SK-N-SH (cell line): ENCODE results near the gene FSTL5. TPM values are rescaled to one million over a fixed set of nuclear protein-coding genes. Genes with fewer than 3 reads are reported as not detected.

ENCODE experiments used
- CTCF ChIA-PET: fragments of 300-600, 350-600 bp; formaldehyde crosslinking; extraction: SDS; loops from one replicate; lab custom pipeline; 2021; lab: Yijun Ruan, JAX
- POLR2A ChIA-PET: fragments of 350-600 bp; sonication (Branson Sonifier 250); formaldehyde crosslinking; extraction: SDS; loops from one replicate; lab custom pipeline; 2020; ENCODE audit warnings: antibody characterized with exemption, inconsistent platforms; lab: Yijun Ruan, JAX
- DNase-seq: peaks from one replicate; pipeline ENCODE4 v3.0.0; 2012
- H2AFZ ChIP-seq: fragments of 200-600 bp; sonication (generic); 2 replicates; pipeline ENCODE4 v1.8.1; 2016; ENCODE audit warnings: antibody characterized with exemption, mild to moderate bottlenecking, low read depth
- H3F3A ChIP-seq: fragments of 200-600 bp; sonication (generic); replicated peaks from 2 replicates; pipeline ENCODE3; 2016; ENCODE audit warnings: antibody characterized with exemption, mild to moderate bottlenecking; ENCODE audit not compliant: insufficient read depth
- H3K27ac ChIP-seq, 2 experiments: fragments of 200-500 bp in 1 of 2; fragments of 200-600 bp in 1 of 2; sonication (Bioruptor generic) in 1 of 2; sonication (generic), shearing (Covaris generic) in 1 of 2; 2 replicates each; pipeline versions ENCODE4 v1.5.1 to v1.6.1; 2014 to 2016; ENCODE audit warnings: low read depth in 2 of 2, inconsistent platforms in 1 of 2, low read length in 1 of 2, mild to moderate bottlenecking in 1 of 2, mixed read lengths in 1 of 2
- H3K27me3 ChIP-seq: fragments of 200-600 bp; sonication (generic), shearing (Covaris generic); 2 replicates; pipeline ENCODE4 v1.6.1; 2016; ENCODE audit warnings: mixed run types; ENCODE audit not compliant: insufficient read depth
- H3K36me3 ChIP-seq, 2 experiments: fragments of 200-500 bp in 1 of 2; fragments of 200-600 bp in 1 of 2; sonication (Bioruptor generic) in 1 of 2; sonication (generic) in 1 of 2; replicated peaks in 1 of 2; 2 replicates each; pipeline versions ENCODE3 to v1.5.1; 2014 to 2016; ENCODE audit warnings: low read length in 1 of 2, mild to moderate bottlenecking in 1 of 2; ENCODE audit not compliant: insufficient read depth in 2 of 2, control insufficient read depth in 1 of 2
- H3K4me1 ChIP-seq, 2 experiments: fragments of 200-500 bp in 1 of 2; fragments of 200-600 bp in 1 of 2; sonication (Bioruptor generic) in 1 of 2; sonication (generic), shearing (Covaris generic) in 1 of 2; 2 replicates each; pipeline versions ENCODE4 v1.5.1 to v1.6.1; 2014 to 2016; ENCODE audit warnings: low read depth in 1 of 2, low read length in 1 of 2, mixed run types in 1 of 2; ENCODE audit not compliant: insufficient read depth in 2 of 2, control insufficient read depth in 1 of 2
- H3K4me2 ChIP-seq: fragments of 200-600 bp; sonication (generic), shearing (Covaris generic); 2 replicates; pipeline ENCODE4 v1.6.1; 2017; ENCODE audit warnings: mixed run types
- H3K4me3 ChIP-seq, 2 experiments: fragments of 200-500 bp in 1 of 2; fragments of 200-600 bp in 1 of 2; sonication (Bioruptor generic) in 1 of 2; sonication (generic), shearing (Covaris generic) in 1 of 2; 2 replicates each; pipeline versions ENCODE4 v1.5.1 to v1.8.1; 2014 to 2016; ENCODE audit warnings: low read depth in 2 of 2, inconsistent platforms in 1 of 2, low read length in 1 of 2, mild to moderate bottlenecking in 1 of 2, mixed read lengths in 1 of 2, moderate library complexity in 1 of 2
- H3K79me2 ChIP-seq: fragments of 200-600 bp; sonication (generic); 2 replicates; pipeline ENCODE4 v1.8.1; 2017; ENCODE audit warnings: mild to moderate bottlenecking; ENCODE audit not compliant: insufficient read depth
- H3K9ac ChIP-seq: fragments of 200-600 bp; sonication (generic); 2 replicates; pipeline ENCODE4 v1.6.1; 2017; ENCODE audit warnings: mixed run types
- H3K9me2 ChIP-seq: fragments of 200-600 bp; sonication (generic); 2 replicates; pipeline ENCODE4 v1.6.1; 2017; ENCODE audit warnings: mixed run types
- H3K9me3 ChIP-seq: fragments of 200-600 bp; sonication (generic); 2 replicates; pipeline ENCODE4 v1.6.1; 2017; ENCODE audit warnings: mixed run types, mild to moderate bottlenecking, moderate library complexity
- H4K20me1 ChIP-seq: fragments of 200-600 bp; sonication (generic); 2 replicates; pipeline ENCODE4 v1.6.1; 2017; ENCODE audit warnings: mild to moderate bottlenecking, mixed run types; ENCODE audit not compliant: insufficient read depth
- CHD2 ChIP-seq: fragments of 150-350 bp; IDR thresholded peaks from 2 replicates; pipeline ENCODE4 v1.6.1; 2018; ENCODE audit warnings: low read length; ENCODE audit not compliant: partially characterized antibody
- EP300 ChIP-seq, 2 experiments: IDR thresholded peaks; 2 replicates each; pipeline versions ENCODE4 v1.4.0 to v1.6.1; 2012; ENCODE audit warnings: borderline replicate concordance in 1 of 2, low read depth in 1 of 2, low read length in 1 of 2
- EZH2phosphoT487 ChIP-seq: fragments of 200-600 bp; sonication (generic); IDR thresholded peaks from 2 replicates; pipeline ENCODE4 v1.6.1; 2017; ENCODE audit warnings: low read depth, mixed run types, mild to moderate bottlenecking, antibody characterized with exemption, moderate library complexity, borderline replicate concordance
- FOXJ3 ChIP-seq: sonication (generic); formaldehyde crosslinking; IDR thresholded peaks from 2 replicates; pipeline ENCODE4 v1.5.1; 2020; ENCODE audit warnings: mild to moderate bottlenecking, missing genetic modification reagents
- FOXM1 ChIP-seq: IDR thresholded peaks from 2 replicates; pipeline ENCODE4 v1.4.0; 2012; ENCODE audit warnings: low read depth, mild to moderate bottlenecking
- GATA2 ChIP-seq: sonication (generic); formaldehyde crosslinking; IDR thresholded peaks from 2 replicates; pipeline ENCODE4 v1.5.0; 2020; ENCODE audit warnings: mild to moderate bottlenecking, missing genetic modification reagents
- MEF2A ChIP-seq: IDR thresholded peaks from 2 replicates; pipeline ENCODE4 v1.4.0; 2012; ENCODE audit warnings: low read depth, borderline replicate concordance
- MXI1 ChIP-seq: IDR thresholded peaks from 2 replicates; pipeline ENCODE4 v1.6.1; 2012; ENCODE audit warnings: mild to moderate bottlenecking, low read depth, low read length, improper control_type of control experiment
- NFIC ChIP-seq: IDR thresholded peaks from 2 replicates; pipeline ENCODE4 v1.4.0; 2012; ENCODE audit warnings: borderline replicate concordance
- NRF1 ChIP-seq: IDR thresholded peaks from 2 replicates; pipeline ENCODE4 v1.6.1; 2012; ENCODE audit warnings: low read depth, mild to moderate bottlenecking, low read length
- RAD21 ChIP-seq: IDR thresholded peaks from 2 replicates; pipeline ENCODE4 v1.6.1; 2012; ENCODE audit warnings: mild to moderate bottlenecking, low read length
- RCOR1 ChIP-seq: fragments of 150-350 bp; IDR thresholded peaks from 2 replicates; pipeline ENCODE4 v1.6.1; 2017; ENCODE audit warnings: antibody characterized with exemption, low read length
- RFX5 ChIP-seq: IDR thresholded peaks from 2 replicates; pipeline ENCODE4 v1.6.1; 2012; ENCODE audit warnings: mild to moderate bottlenecking, improper control_type of control experiment, low read length
- SIN3A ChIP-seq: IDR thresholded peaks from 2 replicates; pipeline ENCODE4 v1.6.1; 2012; ENCODE audit warnings: low read depth, mild to moderate bottlenecking, low read length, moderate library complexity, borderline replicate concordance
- SMC3 ChIP-seq: IDR thresholded peaks from 2 replicates; pipeline ENCODE4 v1.6.1; 2012; ENCODE audit warnings: low read depth, low read length, improper control_type of control experiment
- TCF12 ChIP-seq: IDR thresholded peaks from 2 replicates; pipeline ENCODE4 v1.4.0; 2012
- TEAD4 ChIP-seq: IDR thresholded peaks from 2 replicates; pipeline ENCODE4 v1.4.0; 2012; ENCODE audit warnings: mild to moderate bottlenecking, borderline replicate concordance; ENCODE audit not compliant: insufficient read depth
- WGBS: methylation state at CpG from one replicate; pipeline ENCODE4 v1.1.6; 2017; ENCODE audit warnings: low lambda C conversion rate; 5-methylcytosine and 5-hydroxymethylcytosine counted together
- polyA plus RNA-seq, 3 experiments: library from polyadenylated mRNA; depleted of rRNA; stranded (reverse); fragments of >200 nt; gene quantifications; 2 replicates each; pipeline ENCODE4 v1.2.3, GENCODE V29; 2012
- TF ChIP-seq, protein P1 (sequence below): IDR thresholded peaks from 2 replicates; pipeline ENCODE4; 2012
- TF ChIP-seq, protein P2 (sequence below): fragments of 150-350 bp; IDR thresholded peaks from 2 replicates; pipeline ENCODE4 v1.6.1; 2017; ENCODE audit warnings: antibody characterized with exemption, low read length, low read depth, borderline replicate concordance
- TF ChIP-seq, protein P3 (sequence below): IDR thresholded peaks from 2 replicates; pipeline ENCODE4 v1.6.1; 2012; ENCODE audit warnings: mild to moderate bottlenecking, low read depth, low read length, moderate library complexity

The FSTL5 gene
- polyA plus RNA-seq, 1 of the 3 experiments (the other 2 are of a cell fraction) = 0.07 TPM

DNA sequence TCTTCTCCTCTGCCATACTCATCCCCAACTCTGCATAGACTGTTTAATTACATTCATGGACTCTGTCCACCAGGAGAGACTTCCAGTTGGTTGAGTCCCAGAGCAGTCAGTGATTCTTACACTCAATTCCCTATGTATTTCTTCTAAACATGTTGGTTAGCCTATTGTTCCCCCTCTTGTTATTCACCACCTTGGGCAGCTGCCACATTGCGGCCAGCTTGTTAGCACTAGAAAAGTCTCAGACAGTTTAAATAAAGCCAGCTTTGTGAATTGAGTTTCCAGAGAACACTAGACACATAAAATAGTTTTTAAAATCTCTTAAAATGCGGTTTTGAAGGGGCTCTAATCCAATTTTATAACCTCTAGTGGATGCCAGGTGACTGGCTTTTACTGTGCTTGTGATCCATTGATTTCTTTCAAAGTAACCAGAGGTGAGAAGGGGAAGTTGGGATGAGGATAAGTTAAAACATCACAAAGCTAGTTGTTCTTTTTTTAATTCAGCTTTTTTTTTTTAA is 827.7 kb downstream of the FSTL5 start:
- Histone ChIP-seq H3K9me3 (no peaks in the 10 kb centered on the region), H3K9ac (no peak overlapping the region), H3K4me1 (no peaks in the 10 kb centered on the region; a peak in 1 of 4 replicates), H3K4me2 (no peak overlapping the region), H2AFZ (no peak overlapping the region), H4K20me1 (no peaks in the 10 kb centered on the region), H3K36me3 (no peaks in the 10 kb centered on the region), H3F3A (no peaks in the 10 kb centered on the region), H3K27me3 (no peaks in the 10 kb centered on the region)
- CTCF ChIA-PET = no interaction called here
- POLR2A ChIA-PET = interaction anchor here (0.6 kb wide), 1 partner anchor 721 kb away, joined by 3 read pairs; no protein-coding TSS in a partner anchor
- WGBS = 5% methylated on average over 2 of the region's 2 CpGs
- TF ChIP-seq, protein P1, sequence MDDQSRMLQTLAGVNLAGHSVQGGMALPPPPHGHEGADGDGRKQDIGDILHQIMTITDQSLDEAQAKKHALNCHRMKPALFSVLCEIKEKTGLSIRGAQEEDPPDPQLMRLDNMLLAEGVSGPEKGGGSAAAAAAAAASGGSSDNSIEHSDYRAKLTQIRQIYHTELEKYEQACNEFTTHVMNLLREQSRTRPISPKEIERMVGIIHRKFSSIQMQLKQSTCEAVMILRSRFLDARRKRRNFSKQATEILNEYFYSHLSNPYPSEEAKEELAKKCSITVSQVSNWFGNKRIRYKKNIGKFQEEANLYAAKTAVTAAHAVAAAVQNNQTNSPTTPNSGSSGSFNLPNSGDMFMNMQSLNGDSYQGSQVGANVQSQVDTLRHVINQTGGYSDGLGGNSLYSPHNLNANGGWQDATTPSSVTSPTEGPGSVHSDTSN = no peak
- TF ChIP-seq, protein P2, sequence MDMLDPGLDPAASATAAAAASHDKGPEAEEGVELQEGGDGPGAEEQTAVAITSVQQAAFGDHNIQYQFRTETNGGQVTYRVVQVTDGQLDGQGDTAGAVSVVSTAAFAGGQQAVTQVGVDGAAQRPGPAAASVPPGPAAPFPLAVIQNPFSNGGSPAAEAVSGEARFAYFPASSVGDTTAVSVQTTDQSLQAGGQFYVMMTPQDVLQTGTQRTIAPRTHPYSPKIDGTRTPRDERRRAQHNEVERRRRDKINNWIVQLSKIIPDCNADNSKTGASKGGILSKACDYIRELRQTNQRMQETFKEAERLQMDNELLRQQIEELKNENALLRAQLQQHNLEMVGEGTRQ = no peak
- TF ChIP-seq MXI1 (no peak), TCF12 (no peak), NFIC (no peak), MEF2A (no peak), NRF1 (no peak), EZH2phosphoT487 (no peak), SIN3A (no peak), FOXM1 (no peak), RAD21 (no peak), TEAD4 (no peak), EP300 (IDR thresholded peaks at IDR 0.05; ENCODE audit: borderline replicate concordance in 1 of 2, low read depth in 1 of 2, low read length in 1 of 2) (no peak), RFX5 (no peak), RCOR1 (no peak), CHD2 (no peak), GATA2 (no peak), SMC3 (no peak), FOXJ3 (no peak)
- TF ChIP-seq, protein P3, sequence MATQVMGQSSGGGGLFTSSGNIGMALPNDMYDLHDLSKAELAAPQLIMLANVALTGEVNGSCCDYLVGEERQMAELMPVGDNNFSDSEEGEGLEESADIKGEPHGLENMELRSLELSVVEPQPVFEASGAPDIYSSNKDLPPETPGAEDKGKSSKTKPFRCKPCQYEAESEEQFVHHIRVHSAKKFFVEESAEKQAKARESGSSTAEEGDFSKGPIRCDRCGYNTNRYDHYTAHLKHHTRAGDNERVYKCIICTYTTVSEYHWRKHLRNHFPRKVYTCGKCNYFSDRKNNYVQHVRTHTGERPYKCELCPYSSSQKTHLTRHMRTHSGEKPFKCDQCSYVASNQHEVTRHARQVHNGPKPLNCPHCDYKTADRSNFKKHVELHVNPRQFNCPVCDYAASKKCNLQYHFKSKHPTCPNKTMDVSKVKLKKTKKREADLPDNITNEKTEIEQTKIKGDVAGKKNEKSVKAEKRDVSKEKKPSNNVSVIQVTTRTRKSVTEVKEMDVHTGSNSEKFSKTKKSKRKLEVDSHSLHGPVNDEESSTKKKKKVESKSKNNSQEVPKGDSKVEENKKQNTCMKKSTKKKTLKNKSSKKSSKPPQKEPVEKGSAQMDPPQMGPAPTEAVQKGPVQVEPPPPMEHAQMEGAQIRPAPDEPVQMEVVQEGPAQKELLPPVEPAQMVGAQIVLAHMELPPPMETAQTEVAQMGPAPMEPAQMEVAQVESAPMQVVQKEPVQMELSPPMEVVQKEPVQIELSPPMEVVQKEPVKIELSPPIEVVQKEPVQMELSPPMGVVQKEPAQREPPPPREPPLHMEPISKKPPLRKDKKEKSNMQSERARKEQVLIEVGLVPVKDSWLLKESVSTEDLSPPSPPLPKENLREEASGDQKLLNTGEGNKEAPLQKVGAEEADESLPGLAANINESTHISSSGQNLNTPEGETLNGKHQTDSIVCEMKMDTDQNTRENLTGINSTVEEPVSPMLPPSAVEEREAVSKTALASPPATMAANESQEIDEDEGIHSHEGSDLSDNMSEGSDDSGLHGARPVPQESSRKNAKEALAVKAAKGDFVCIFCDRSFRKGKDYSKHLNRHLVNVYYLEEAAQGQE = no peak
- TF ChIP-seq, all 33 proteins: peak for 0
- Histone ChIP-seq H3K27ac (no peak overlapping the region), H3K9me2 (no peaks in the 10 kb centered on the region), H3K79me2 (no peaks in the 10 kb centered on the region), H3K4me3 (no peak overlapping the region)
- DNase-seq = no peak
